ENCODE measurements around the gene CEL. TPM values are rescaled to one million over a fixed set of nuclear protein-coding genes. Genes with fewer than 3 reads are reported as not detected.
"Not testable (repeated sequence)": the region's sequence is repeated elsewhere in the genome, so short reads cannot be mapped to it uniquely, and the experiment has no call there.

Gene CEL
- 10 to 100 TPM in 1 of 2 donors, under 1 TPM in 1; 0.61 to 16.6 TPM for total RNA-seq

GRCh38 chr9:133061764-133062145, at the start of gene CEL:
CEL (plus strand) TSS chr9:133061981; CDS start chr9:133062003, 22 bp downstream.
- H3K4me3 ChIP-seq; H3K9ac ChIP-seq (ENCODE audit: low read depth in 2 of 2, low read length in 2 of 2); H3K27ac ChIP-seq; H3K9me3 ChIP-seq; intact Hi-C loops (cut with DNase I); H3K36me3 ChIP-seq; DNase-seq; H3K27me3 ChIP-seq; H3K4me1 ChIP-seq: not testable (repeated sequence)

GRCh38 chr9:133014696-133015095, 47.1 kb upstream of the CEL start:
- Histone ChIP-seq H3K9ac (ENCODE audit: low read depth in 2 of 2, low read length in 2 of 2) (no peak overlapping the region), H3K36me3 (no peaks in the 10 kb centered on the region), H3K9me3 (no peaks in the 10 kb centered on the region), H3K4me3 (no peak overlapping the region), H3K27me3 (no peaks in the 10 kb centered on the region), H3K4me1 (no peaks in the 10 kb centered on the region), H3K27ac (no peak overlapping the region)
- DNase-seq: no peak
- intact Hi-C loops (cut with DNase I): no loop called here
- no peak for TF ChIP-seq CTCF (IDR thresholded peaks at IDR 0.05)

GRCh38 chr9:133023117-133023890, 38.5 kb upstream of the CEL start:
- Histone ChIP-seq H3K4me3 (no peak overlapping the region), H3K27me3 (no peaks in the 10 kb centered on the region), H3K36me3 (no peaks in the 10 kb centered on the region), H3K9ac (ENCODE audit: low read depth in 2 of 2, low read length in 2 of 2) (peak overlapping the region in 1 of 2 donors; percentile 35), H3K4me1 (no peaks in the 10 kb centered on the region), H3K27ac (no peak overlapping the region), H3K9me3 (no peaks in the 10 kb centered on the region)
- DNase-seq: peak; percentile 64
- no peak for TF ChIP-seq CTCF (IDR thresholded peaks at IDR 0.05)
- intact Hi-C loops (cut with DNase I): no loop called here

- intact Hi-C loops (cut with DNase I): no loop called here
- no peak for DNase-seq
- Histone ChIP-seq H3K27me3 (no peaks in the 10 kb centered on the region), H3K9me3 (no peaks in the 10 kb centered on the region), H3K9ac (ENCODE audit: low read depth in 2 of 2, low read length in 2 of 2) (no peak overlapping the region), H3K36me3 (no peaks in the 10 kb centered on the region), H3K4me3 (no peak overlapping the region), H3K4me1 (no peaks in the 10 kb centered on the region), H3K27ac (no peak overlapping the region)
- no peak for TF ChIP-seq CTCF (IDR thresholded peaks at IDR 0.05)
These were observed 35.4 kb upstream of the CEL start for GRCh38 chr9:133026426-133026825.

GRCh38 chr9:133027134-133027533, 34.6 kb upstream of the CEL start:
- H3K36me3 ChIP-seq: no peaks in the 10 kb centered on the region
- no peak for DNase-seq
- no peak for TF ChIP-seq CTCF (IDR thresholded peaks at IDR 0.05)
- H3K27ac ChIP-seq: no peak overlapping the region
- H3K4me3 ChIP-seq: no peak overlapping the region
- intact Hi-C loops (cut with DNase I): no loop called here
- H3K9ac ChIP-seq (ENCODE audit: low read depth in 2 of 2, low read length in 2 of 2): no peak overlapping the region
- no peaks in the 10 kb centered on the region for H3K9me3 ChIP-seq
- no peaks in the 10 kb centered on the region for H3K27me3 ChIP-seq
- H3K4me1 ChIP-seq: peaks cover 6% of the 10 kb centered on the region

GRCh38 chr9:133028221-133028620, 33.6 kb upstream of the CEL start:
- no peaks in the 10 kb centered on the region for H3K27me3 ChIP-seq
- no peak for TF ChIP-seq CTCF (IDR thresholded peaks at IDR 0.05)
- H3K9me3 ChIP-seq: no peaks in the 10 kb centered on the region
- H3K4me1 ChIP-seq: peaks cover 9% of the 10 kb centered on the region
- intact Hi-C loops (cut with DNase I): no loop called here
- H3K27ac ChIP-seq: no peak overlapping the region
- DNase-seq: no peak
- no peak overlapping the region for H3K4me3 ChIP-seq
- no peaks in the 10 kb centered on the region for H3K36me3 ChIP-seq
- no peak overlapping the region for H3K9ac ChIP-seq (ENCODE audit: low read depth in 2 of 2, low read length in 2 of 2)

Data from colonic mucosa (tissue), 4 donors.